Psoas muscle (tissue), 8 donors: ENCODE results near the gene TBX6. TPM values are rescaled to one million over a fixed set of nuclear protein-coding genes. Genes with fewer than 3 reads are reported as not detected.
A peak's percentile ranks its signal among the peaks of the same experiment; 100 is the strongest.

Source experiments
- ATAC-seq, 4 donors: fragments of 200-7000 bp; cut with Tn5 transposase; one replicate each; pipeline ENCODE4 v1.9.1; 2020; ENCODE audit warnings: moderate library complexity in 3 of 4, mild to moderate bottlenecking in 2 of 4
- DNase-seq, 2 donors: peaks; one replicate each; pipeline ENCODE4 v3.0.0-alpha.2; 2020
- H3K27ac ChIP-seq: fragments of 200-600 bp; one replicate; pipeline ENCODE4 v1.8.0; 2022
- H3K27me3 ChIP-seq, 3 donors: fragments of 200-600 bp in 1 of 3; one replicate each; pipeline versions ENCODE4 v1.6.1 to v1.8.0; 2013 to 2022; ENCODE audit warnings: low read length in 2 of 3, mild to moderate bottlenecking in 2 of 3, moderate library complexity in 1 of 3; ENCODE audit not compliant: insufficient read depth in 3 of 3
- H3K36me3 ChIP-seq, 2 donors: fragments of 200-600 bp in 1 of 2; one replicate each; pipeline versions ENCODE4 v1.6.1 to v1.8.0; 2013 to 2022; ENCODE audit warnings: low read depth in 1 of 2, mild to moderate bottlenecking in 1 of 2, moderate library complexity in 1 of 2; ENCODE audit not compliant: insufficient read depth in 1 of 2
- H3K4me1 ChIP-seq: fragments of 200-600 bp; one replicate; pipeline ENCODE4 v1.8.0; 2022
- H3K4me3 ChIP-seq: fragments of 200-600 bp; one replicate; pipeline ENCODE4 v1.8.0; 2022; ENCODE audit warnings: mild to moderate bottlenecking
- H3K9me3 ChIP-seq: fragments of 200-600 bp; one replicate; pipeline ENCODE4 v1.8.0; 2022
- CTCF ChIP-seq: fragments of 200-600 bp; IDR thresholded peaks from one replicate; pipeline ENCODE4 v1.8.0; 2022; ENCODE audit warnings: antibody characterized with exemption
- WGBS, 3 donors: extraction: QIAGEN DNeasy Blood & Tissue Kit; methylation state at CpG; one replicate each; pipeline versions ENCODE4 v1.1.6 to v1.1.7; 2013; 5-methylcytosine and 5-hydroxymethylcytosine counted together
- intact Hi-C, 2 donors: fragments of 100-400 bp; cut with DNase I; formaldehyde crosslinking; loops; one replicate each; pipeline versions ENCODE4 v1.11.0 to v1.14.2; 2022
- polyA plus RNA-seq, 3 donors: library from polyadenylated mRNA; stranded (reverse); fragments of 200-250 nt; gene quantifications; one replicate each; pipeline ENCODE4 v1.2.3, GENCODE V29; 2013
- total RNA-seq, 4 donors: library from RNA; stranded (reverse); fragmentation: NEBNext Ultra II Directional in 2 of 4; extraction: Animal tissue kit (Norgen Biotek cat#: 25700) in 2 of 4; gene quantifications; one replicate each; pipeline versions ENCODE4 v1.2.1 to v1.2.4, GENCODE V29; 2021 to 2023
- donor health status: healthy with polysubstance abuse.
- donor health status: DM: no; HTN: no; CAD: no; lungs with moderate emphysema.
- donor health status: Bipolar disorder and iron deficiency.
- donor health status: healthy.
- donor health status: DM: yes; HTN: yes; CAD: no.
- donor health status: DM: no; HTN: no; CAD: no.
- donor health status: DM: no; HTN: no; CAD: no.
- donor health status: DM: yes; HTN: yes; CAD: no.

TBX6 gene
- total and polyA plus RNA-seq, 7 donors, result 0.32 to 1.6 (median 0.76) TPM

GRCh38 chr16:30065102-30065942 is 26.4 kb downstream of the TBX6 start, which contains the start of gene ALDOA:
TSS of gene ALDOA (plus strand) at chr16:30065760. CDS start at chr16:30066898, 1,138 bp downstream.
- peak; percentile 77 to 84 (median 77) for ATAC-seq
- WGBS, 3 donors, result 0% methylated on average over 71 to 99 of the region's 99 CpGs
- H3K4me3 ChIP-seq, result peak within 1 kb of the TSS; percentile 91
- no peaks in the 10 kb centered on the region for H3K27me3 ChIP-seq
- H3K4me1 ChIP-seq, result peaks cover 61% of the 10 kb centered on the region
- intact Hi-C loops, result loop anchor here in 1 of 2 donors (10.0 kb wide), 1 partner anchor 59 kb away; the partner anchor contains the start of gene MAPK3
- DNase-seq, result peak; percentile 99
- H3K36me3 ChIP-seq, result peaks cover 6 to 40% of the 10 kb centered on the region in 2 donors
- peak within 1 kb of the TSS; percentile 99 for H3K27ac ChIP-seq
- no peak for TF ChIP-seq CTCF
- no peaks in the 10 kb centered on the region for H3K9me3 ChIP-seq

GRCh38 chr16:30064729-30065101 is 27.0 kb downstream of the TBX6 start:
- H3K4me3 ChIP-seq, result peak overlapping the region; percentile 91
- H3K36me3 ChIP-seq, result peaks cover 3 to 34% of the 10 kb centered on the region in 2 donors
- no peaks in the 10 kb centered on the region for H3K27me3 ChIP-seq
- 0% methylated on average over 17 to 25 of the region's 25 CpGs for WGBS, 3 donors
- ATAC-seq (peak in 1 of 4 donors; percentile 2), DNase-seq (no peak)
- H3K4me1 ChIP-seq, result peaks cover 61% of the 10 kb centered on the region
- no peaks in the 10 kb centered on the region for H3K9me3 ChIP-seq
- intact Hi-C loops, result loop anchor here in 1 of 2 donors (10.0 kb wide), 1 partner anchor 60 kb away; the partner anchor contains the start of gene MAPK3
- peak overlapping the region; percentile 99 for H3K27ac ChIP-seq
- no peak for TF ChIP-seq CTCF

GRCh38 chr16:30063893-30064728 is 27.6 kb downstream of the TBX6 start:
- Histone ChIP-seq H3K9me3 (no peaks in the 10 kb centered on the region), H3K27me3 (no peaks in the 10 kb centered on the region), H3K4me3 (peak overlapping the region; percentile 91), H3K36me3 (peaks cover 0 to 28% of the 10 kb centered on the region in 2 donors), H3K4me1 (peaks cover 55% of the 10 kb centered on the region), H3K27ac (peak overlapping the region; percentile 99)
- 2 to 4% (median 3%) methylated on average over 27 of the region's 27 CpGs for WGBS, 3 donors
- intact Hi-C loops, result loop anchor here in 1 of 2 donors (10.0 kb wide), 1 partner anchor 61 kb away; the partner anchor contains the start of gene MAPK3
- DNase-seq (peak; percentile 81 to 92), ATAC-seq (peak; percentile 48 to 60 (median 58))
- peak; percentile 45 for TF ChIP-seq CTCF

- TF ChIP-seq CTCF, result no peak
- H3K27ac ChIP-seq, result peak overlapping the region; percentile 99
- ATAC-seq, result peak in 1 of 4 donors; percentile 0
These were observed 28.3 kb downstream of the TBX6 start for GRCh38 chr16:30063278-30063892.

More at GRCh38 chr16:30063278-30063892, 28.3 kb downstream of the TBX6 start:
- no peak for DNase-seq
- Histone ChIP-seq H3K9me3 (no peaks in the 10 kb centered on the region), H3K36me3 (peaks cover 0 to 20% of the 10 kb centered on the region in 2 donors), H3K4me1 (peaks cover 48% of the 10 kb centered on the region), H3K4me3 (peak overlapping the region; percentile 91), H3K27me3 (no peaks in the 10 kb centered on the region)
- WGBS, 3 donors, result 26 to 30% (median 28%) methylated on average over 12 of the region's 12 CpGs
- intact Hi-C loops, result loop anchor here in 1 of 2 donors (10.0 kb wide), 1 partner anchor 61 kb away; the partner anchor contains the start of gene MAPK3
